HepG2 (cell line): Measurements from ENCODE around the gene PLCL1. TPM values are rescaled to one million over a fixed set of nuclear protein-coding genes. Genes with fewer than 3 reads are reported as not detected.

Experiments
- AHR ChIP-seq: IDR thresholded peaks from 2 replicates; pipeline ENCODE4 v1.6.1; 2018; ENCODE audit warnings: missing genetic modification reagents, missing compliant biosample characterization
- ARNT ChIP-seq: fragments of 450-650 bp; IDR thresholded peaks from 2 replicates; pipeline ENCODE4 v1.6.1; 2017
- CBX5 ChIP-seq: sonication (generic); formaldehyde crosslinking; IDR thresholded peaks from 2 replicates; pipeline ENCODE4 v1.4.0; 2020; ENCODE audit warnings: missing genetic modification reagents, borderline replicate concordance
- CSRNP1 ChIP-seq: sonication (generic); formaldehyde crosslinking; IDR thresholded peaks from 2 replicates; pipeline ENCODE4 v1.8.1; 2023; ENCODE audit warnings: mild to moderate bottlenecking, missing genetic modification reagents
- GABPB1 ChIP-seq: IDR thresholded peaks from 2 replicates; pipeline ENCODE4 v1.6.1; 2016; ENCODE audit warnings: mild to moderate bottlenecking, missing genetic modification reagents, moderate library complexity, missing compliant biosample characterization
- GZF1 ChIP-seq: sonication (generic); formaldehyde crosslinking; IDR thresholded peaks from 2 replicates; pipeline ENCODE4 v1.5.1; 2020; ENCODE audit warnings: mild to moderate bottlenecking, missing genetic modification reagents
- MIXL1 ChIP-seq: IDR thresholded peaks from 2 replicates; pipeline ENCODE4 v1.6.1; 2016
- MTF2 ChIP-seq: sonication (generic); formaldehyde crosslinking; IDR thresholded peaks from 2 replicates; pipeline ENCODE4 v1.5.0; 2020; ENCODE audit warnings: missing genetic modification reagents, borderline replicate concordance
- NRL ChIP-seq: sonication (generic); formaldehyde crosslinking; IDR thresholded peaks from 2 replicates; pipeline ENCODE4 v1.5.0; 2020; ENCODE audit warnings: missing genetic modification reagents, mild to moderate bottlenecking, moderate library complexity, borderline replicate concordance
- SMAD1 ChIP-seq: sonication (generic); formaldehyde crosslinking; IDR thresholded peaks from 2 replicates; pipeline ENCODE4 v1.4.0; 2020; ENCODE audit warnings: missing genetic modification reagents, low read depth, mild to moderate bottlenecking, borderline replicate concordance
- THAP11 ChIP-seq: IDR thresholded peaks from 2 replicates; pipeline ENCODE4 v1.6.1; 2016; ENCODE audit warnings: missing biosample characterization, missing genetic modification reagents
- ZNF343 ChIP-seq: sonication (generic); formaldehyde crosslinking; IDR thresholded peaks from 2 replicates; pipeline ENCODE4 v1.4.0; 2020; ENCODE audit warnings: mild to moderate bottlenecking, missing genetic modification reagents
- ZNF550 ChIP-seq: sonication (generic); formaldehyde crosslinking; IDR thresholded peaks from 2 replicates; pipeline ENCODE4 v1.4.0; 2020; ENCODE audit warnings: mild to moderate bottlenecking, missing genetic modification reagents, borderline replicate concordance
- ZNF572 ChIP-seq: sonication (generic); formaldehyde crosslinking; IDR thresholded peaks from 2 replicates; pipeline ENCODE4 v1.5.1; 2020; ENCODE audit warnings: mild to moderate bottlenecking, missing genetic modification reagents
- ZNF777 ChIP-seq: sonication (generic); formaldehyde crosslinking; IDR thresholded peaks from 2 replicates; pipeline ENCODE4 v1.4.0; 2020; ENCODE audit warnings: missing genetic modification reagents
- ZNF850 ChIP-seq: sonication (generic); formaldehyde crosslinking; conservative IDR thresholded peaks from 2 replicates; pipeline ENCODE4 v1.9.0; 2021; ENCODE audit warnings: mild to moderate bottlenecking, missing genetic modification reagents
- polyA plus RNA-seq, 8 experiments: library from polyadenylated mRNA; depleted of rRNA in 3 of 8; stranded (reverse) in 7 of 8; unstranded in 1 of 8; fragments of >200 nt; fragmentation: Illumina TruSeq in 4 of 8; extraction: Trizol in 4 of 8; gene quantifications; 2 replicates each; pipeline versions ENCODE4 v1.2.1 to v1.2.3, GENCODE V29; 2011 to 2016; ENCODE audit warnings: low read depth in 4 of 8, missing spikeins in 1 of 8, mixed read lengths in 1 of 8; ENCODE audit not compliant: insufficient read depth in 1 of 8
- total RNA-seq, 5 experiments: library from RNA; depleted of rRNA; stranded (reverse); fragments of >200 nt; fragmentation: Illumina TruSeq; extraction: Trizol; gene quantifications; 2 replicates each; pipeline ENCODE4 v1.2.3, GENCODE V29; 2016; ENCODE audit warnings: low read depth in 1 of 5
- TF ChIP-seq, protein P1 (sequence below): sonication (generic); formaldehyde crosslinking; IDR thresholded peaks from 2 replicates; pipeline ENCODE4 v1.4.0; 2020; ENCODE audit warnings: low read depth, mild to moderate bottlenecking, missing genetic modification reagents
- TF ChIP-seq, protein P2 (sequence below): sonication (generic); formaldehyde crosslinking; conservative IDR thresholded peaks from 2 replicates; pipeline ENCODE4 v1.8.1; 2023; ENCODE audit warnings: missing genetic modification reagents
- TF ChIP-seq, protein P3 (sequence below): IDR thresholded peaks from 2 replicates; pipeline ENCODE4 v1.6.1; 2016; ENCODE audit warnings: mild to moderate bottlenecking, missing biosample characterization, missing genetic modification reagents
- TF ChIP-seq, protein P4 (sequence below): sonication (generic); formaldehyde crosslinking; IDR thresholded peaks from 2 replicates; pipeline ENCODE4 v1.5.1; 2020; ENCODE audit warnings: missing genetic modification reagents, mild to moderate bottlenecking, borderline replicate concordance
- TF ChIP-seq, protein P5 (sequence below): sonication (generic); formaldehyde crosslinking; IDR thresholded peaks from 2 replicates; pipeline ENCODE4 v1.5.0; 2020; ENCODE audit warnings: mild to moderate bottlenecking, missing genetic modification reagents, moderate library complexity

PLCL1 gene
- total and polyA plus RNA-seq, 2 of the 13 experiments (the other 11 are each of a cell fraction or from before 2014, with no cell fraction given): not detected

- TF ChIP-seq CSRNP1 (0 out of 2 replicates have a peak, but pooled peaks have one; percentile 48), MIXL1 (no peak), CBX5 (CRISPR knock-in tag) (no peak), MTF2 (CRISPR knock-in tag) (peak; percentile 85), GZF1 (CRISPR knock-in tag) (0 out of 2 replicates have a peak, but pooled peaks have one; percentile 26), ZNF850 (CRISPR knock-in tag) (no peak), SMAD1 (CRISPR knock-in tag) (no peak), THAP11 (CRISPR knock-in tag) (no peak), ZNF572 (no peak), ARNT (no peak), ZNF343 (CRISPR knock-in tag) (no peak), GABPB1 (peak; percentile 25; the same call in 1 of the 2 replicates), NRL (CRISPR knock-in tag) (no peak), AHR (CRISPR knock-in tag) (no peak), ZNF550 (CRISPR knock-in tag) (no peak), ZNF777 (CRISPR knock-in tag) (0 out of 2 replicates have a peak, but pooled peaks have one; percentile 26)
- TF ChIP-seq, protein P1, sequence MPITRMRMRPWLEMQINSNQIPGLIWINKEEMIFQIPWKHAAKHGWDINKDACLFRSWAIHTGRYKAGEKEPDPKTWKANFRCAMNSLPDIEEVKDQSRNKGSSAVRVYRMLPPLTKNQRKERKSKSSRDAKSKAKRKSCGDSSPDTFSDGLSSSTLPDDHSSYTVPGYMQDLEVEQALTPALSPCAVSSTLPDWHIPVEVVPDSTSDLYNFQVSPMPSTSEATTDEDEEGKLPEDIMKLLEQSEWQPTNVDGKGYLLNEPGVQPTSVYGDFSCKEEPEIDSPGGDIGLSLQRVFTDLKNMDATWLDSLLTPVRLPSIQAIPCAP: no peak
- TF ChIP-seq, protein P2, sequence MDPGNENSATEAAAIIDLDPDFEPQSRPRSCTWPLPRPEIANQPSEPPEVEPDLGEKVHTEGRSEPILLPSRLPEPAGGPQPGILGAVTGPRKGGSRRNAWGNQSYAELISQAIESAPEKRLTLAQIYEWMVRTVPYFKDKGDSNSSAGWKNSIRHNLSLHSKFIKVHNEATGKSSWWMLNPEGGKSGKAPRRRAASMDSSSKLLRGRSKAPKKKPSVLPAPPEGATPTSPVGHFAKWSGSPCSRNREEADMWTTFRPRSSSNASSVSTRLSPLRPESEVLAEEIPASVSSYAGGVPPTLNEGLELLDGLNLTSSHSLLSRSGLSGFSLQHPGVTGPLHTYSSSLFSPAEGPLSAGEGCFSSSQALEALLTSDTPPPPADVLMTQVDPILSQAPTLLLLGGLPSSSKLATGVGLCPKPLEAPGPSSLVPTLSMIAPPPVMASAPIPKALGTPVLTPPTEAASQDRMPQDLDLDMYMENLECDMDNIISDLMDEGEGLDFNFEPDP (CRISPR knock-in tag): no peak
- TF ChIP-seq, protein P3, sequence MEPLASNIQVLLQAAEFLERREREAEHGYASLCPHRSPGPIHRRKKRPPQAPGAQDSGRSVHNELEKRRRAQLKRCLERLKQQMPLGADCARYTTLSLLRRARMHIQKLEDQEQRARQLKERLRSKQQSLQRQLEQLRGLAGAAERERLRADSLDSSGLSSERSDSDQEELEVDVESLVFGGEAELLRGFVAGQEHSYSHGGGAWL: no peak
- TF ChIP-seq, protein P4, sequence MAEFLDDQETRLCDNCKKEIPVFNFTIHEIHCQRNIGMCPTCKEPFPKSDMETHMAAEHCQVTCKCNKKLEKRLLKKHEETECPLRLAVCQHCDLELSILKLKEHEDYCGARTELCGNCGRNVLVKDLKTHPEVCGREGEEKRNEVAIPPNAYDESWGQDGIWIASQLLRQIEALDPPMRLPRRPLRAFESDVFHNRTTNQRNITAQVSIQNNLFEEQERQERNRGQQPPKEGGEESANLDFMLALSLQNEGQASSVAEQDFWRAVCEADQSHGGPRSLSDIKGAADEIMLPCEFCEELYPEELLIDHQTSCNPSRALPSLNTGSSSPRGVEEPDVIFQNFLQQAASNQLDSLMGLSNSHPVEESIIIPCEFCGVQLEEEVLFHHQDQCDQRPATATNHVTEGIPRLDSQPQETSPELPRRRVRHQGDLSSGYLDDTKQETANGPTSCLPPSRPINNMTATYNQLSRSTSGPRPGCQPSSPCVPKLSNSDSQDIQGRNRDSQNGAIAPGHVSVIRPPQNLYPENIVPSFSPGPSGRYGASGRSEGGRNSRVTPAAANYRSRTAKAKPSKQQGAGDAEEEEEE (CRISPR knock-in tag): no peak
- TF ChIP-seq, protein P5, sequence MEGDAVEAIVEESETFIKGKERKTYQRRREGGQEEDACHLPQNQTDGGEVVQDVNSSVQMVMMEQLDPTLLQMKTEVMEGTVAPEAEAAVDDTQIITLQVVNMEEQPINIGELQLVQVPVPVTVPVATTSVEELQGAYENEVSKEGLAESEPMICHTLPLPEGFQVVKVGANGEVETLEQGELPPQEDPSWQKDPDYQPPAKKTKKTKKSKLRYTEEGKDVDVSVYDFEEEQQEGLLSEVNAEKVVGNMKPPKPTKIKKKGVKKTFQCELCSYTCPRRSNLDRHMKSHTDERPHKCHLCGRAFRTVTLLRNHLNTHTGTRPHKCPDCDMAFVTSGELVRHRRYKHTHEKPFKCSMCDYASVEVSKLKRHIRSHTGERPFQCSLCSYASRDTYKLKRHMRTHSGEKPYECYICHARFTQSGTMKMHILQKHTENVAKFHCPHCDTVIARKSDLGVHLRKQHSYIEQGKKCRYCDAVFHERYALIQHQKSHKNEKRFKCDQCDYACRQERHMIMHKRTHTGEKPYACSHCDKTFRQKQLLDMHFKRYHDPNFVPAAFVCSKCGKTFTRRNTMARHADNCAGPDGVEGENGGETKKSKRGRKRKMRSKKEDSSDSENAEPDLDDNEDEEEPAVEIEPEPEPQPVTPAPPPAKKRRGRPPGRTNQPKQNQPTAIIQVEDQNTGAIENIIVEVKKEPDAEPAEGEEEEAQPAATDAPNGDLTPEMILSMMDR (CRISPR knock-in tag): no peak; the same call in 1 of the 2 replicates
These were observed 643 bp downstream of the PLCL1 start (continued) for GRCh38 chr2:197804758-197805714.
